SK-N-SH (cell line): ENCODE measurements around the gene WDR46. TPM values are rescaled to one million over a fixed set of nuclear protein-coding genes. Genes with fewer than 3 reads are reported as not detected.

ENCODE experiments used
- CTCF ChIA-PET: fragments of 300-600, 350-600 bp; formaldehyde crosslinking; extraction: SDS; loops from one replicate; lab custom pipeline; 2021; lab: Yijun Ruan, JAX
- POLR2A ChIA-PET: fragments of 350-600 bp; sonication (Branson Sonifier 250); formaldehyde crosslinking; extraction: SDS; loops from one replicate; lab custom pipeline; 2020; ENCODE audit warnings: antibody characterized with exemption, inconsistent platforms; lab: Yijun Ruan, JAX
- DNase-seq: peaks from one replicate; pipeline ENCODE4 v3.0.0; 2012
- H2AFZ ChIP-seq: fragments of 200-600 bp; sonication (generic); 2 replicates; pipeline ENCODE4 v1.8.1; 2016; ENCODE audit warnings: antibody characterized with exemption, mild to moderate bottlenecking, low read depth
- H3F3A ChIP-seq: fragments of 200-600 bp; sonication (generic); replicated peaks from 2 replicates; pipeline ENCODE3; 2016; ENCODE audit warnings: antibody characterized with exemption, mild to moderate bottlenecking; ENCODE audit not compliant: insufficient read depth
- H3K27ac ChIP-seq, 2 experiments: fragments of 200-500 bp in 1 of 2; fragments of 200-600 bp in 1 of 2; sonication (Bioruptor generic) in 1 of 2; sonication (generic), shearing (Covaris generic) in 1 of 2; 2 replicates each; pipeline versions ENCODE4 v1.5.1 to v1.6.1; 2014 to 2016; ENCODE audit warnings: low read depth in 2 of 2, inconsistent platforms in 1 of 2, low read length in 1 of 2, mild to moderate bottlenecking in 1 of 2, mixed read lengths in 1 of 2
- H3K27me3 ChIP-seq: fragments of 200-600 bp; sonication (generic), shearing (Covaris generic); 2 replicates; pipeline ENCODE4 v1.6.1; 2016; ENCODE audit warnings: mixed run types; ENCODE audit not compliant: insufficient read depth
- H3K36me3 ChIP-seq, 2 experiments: fragments of 200-500 bp in 1 of 2; fragments of 200-600 bp in 1 of 2; sonication (Bioruptor generic) in 1 of 2; sonication (generic) in 1 of 2; replicated peaks in 1 of 2; 2 replicates each; pipeline versions ENCODE3 to v1.5.1; 2014 to 2016; ENCODE audit warnings: low read length in 1 of 2, mild to moderate bottlenecking in 1 of 2; ENCODE audit not compliant: insufficient read depth in 2 of 2, control insufficient read depth in 1 of 2
- H3K4me1 ChIP-seq, 2 experiments: fragments of 200-500 bp in 1 of 2; fragments of 200-600 bp in 1 of 2; sonication (Bioruptor generic) in 1 of 2; sonication (generic), shearing (Covaris generic) in 1 of 2; 2 replicates each; pipeline versions ENCODE4 v1.5.1 to v1.6.1; 2014 to 2016; ENCODE audit warnings: low read depth in 1 of 2, low read length in 1 of 2, mixed run types in 1 of 2; ENCODE audit not compliant: insufficient read depth in 2 of 2, control insufficient read depth in 1 of 2
- H3K4me2 ChIP-seq: fragments of 200-600 bp; sonication (generic), shearing (Covaris generic); 2 replicates; pipeline ENCODE4 v1.6.1; 2017; ENCODE audit warnings: mixed run types
- H3K4me3 ChIP-seq, 2 experiments: fragments of 200-500 bp in 1 of 2; fragments of 200-600 bp in 1 of 2; sonication (Bioruptor generic) in 1 of 2; sonication (generic), shearing (Covaris generic) in 1 of 2; 2 replicates each; pipeline versions ENCODE4 v1.5.1 to v1.8.1; 2014 to 2016; ENCODE audit warnings: low read depth in 2 of 2, inconsistent platforms in 1 of 2, low read length in 1 of 2, mild to moderate bottlenecking in 1 of 2, mixed read lengths in 1 of 2, moderate library complexity in 1 of 2
- H3K79me2 ChIP-seq: fragments of 200-600 bp; sonication (generic); 2 replicates; pipeline ENCODE4 v1.8.1; 2017; ENCODE audit warnings: mild to moderate bottlenecking; ENCODE audit not compliant: insufficient read depth
- H3K9ac ChIP-seq: fragments of 200-600 bp; sonication (generic); 2 replicates; pipeline ENCODE4 v1.6.1; 2017; ENCODE audit warnings: mixed run types
- H3K9me2 ChIP-seq: fragments of 200-600 bp; sonication (generic); 2 replicates; pipeline ENCODE4 v1.6.1; 2017; ENCODE audit warnings: mixed run types
- H3K9me3 ChIP-seq: fragments of 200-600 bp; sonication (generic); 2 replicates; pipeline ENCODE4 v1.6.1; 2017; ENCODE audit warnings: mixed run types, mild to moderate bottlenecking, moderate library complexity
- H4K20me1 ChIP-seq: fragments of 200-600 bp; sonication (generic); 2 replicates; pipeline ENCODE4 v1.6.1; 2017; ENCODE audit warnings: mild to moderate bottlenecking, mixed run types; ENCODE audit not compliant: insufficient read depth
- FOSL2 ChIP-seq: IDR thresholded peaks from 2 replicates; pipeline ENCODE4 v1.4.0; 2012; ENCODE audit warnings: low read depth, mild to moderate bottlenecking, moderate library complexity, borderline replicate concordance
- GATA2 ChIP-seq: sonication (generic); formaldehyde crosslinking; IDR thresholded peaks from 2 replicates; pipeline ENCODE4 v1.5.0; 2020; ENCODE audit warnings: mild to moderate bottlenecking, missing genetic modification reagents
- MAX ChIP-seq: IDR thresholded peaks from 2 replicates; pipeline ENCODE4 v1.4.0; 2012; ENCODE audit warnings: low read depth
- MEF2A ChIP-seq: IDR thresholded peaks from 2 replicates; pipeline ENCODE4 v1.4.0; 2012; ENCODE audit warnings: low read depth, borderline replicate concordance
- SMC3 ChIP-seq: IDR thresholded peaks from 2 replicates; pipeline ENCODE4 v1.6.1; 2012; ENCODE audit warnings: low read depth, low read length, improper control_type of control experiment
- TAF1 ChIP-seq: IDR thresholded peaks from 2 replicates; pipeline ENCODE4 v1.6.1; 2012; ENCODE audit warnings: low read depth, mild to moderate bottlenecking, low read length, moderate library complexity, borderline replicate concordance
- TCF12 ChIP-seq: IDR thresholded peaks from 2 replicates; pipeline ENCODE4 v1.4.0; 2012
- TEAD4 ChIP-seq: IDR thresholded peaks from 2 replicates; pipeline ENCODE4 v1.4.0; 2012; ENCODE audit warnings: mild to moderate bottlenecking, borderline replicate concordance; ENCODE audit not compliant: insufficient read depth
- WGBS: methylation state at CpG from one replicate; pipeline ENCODE4 v1.1.6; 2017; ENCODE audit warnings: low lambda C conversion rate; 5-methylcytosine and 5-hydroxymethylcytosine counted together
- polyA plus RNA-seq, 3 experiments: library from polyadenylated mRNA; depleted of rRNA; stranded (reverse); fragments of >200 nt; gene quantifications; 2 replicates each; pipeline ENCODE4 v1.2.3, GENCODE V29; 2012
- TF ChIP-seq, protein P1 (sequence below): IDR thresholded peaks from 2 replicates; pipeline ENCODE4 v1.6.1; 2012; ENCODE audit warnings: mild to moderate bottlenecking, low read depth, low read length, moderate library complexity

Gene WDR46
- polyA plus RNA-seq, 1 of the 3 experiments (the other 2 are of a cell fraction) = 153 TPM

GRCh38 chr6:33333666-33334065 is 44.6 kb upstream of the WDR46 start:
- Histone ChIP-seq H4K20me1 (no peaks in the 10 kb centered on the region), H3K4me1 (no peaks in the 10 kb centered on the region), H3K27me3 (no peaks in the 10 kb centered on the region), H3K36me3 (no peaks in the 10 kb centered on the region), H3K9ac (no peak overlapping the region), H3K4me2 (no peak overlapping the region), H3K9me2 (no peaks in the 10 kb centered on the region), H3K27ac (no peak overlapping the region), H3K9me3 (no peaks in the 10 kb centered on the region), H3F3A (no peaks in the 10 kb centered on the region), H3K4me3 (no peak overlapping the region), H2AFZ (no peak overlapping the region), H3K79me2 (no peaks in the 10 kb centered on the region)
- CTCF ChIA-PET = interaction anchor here (5.9 kb wide), 1 partner anchor 11 kb away, joined by 30 read pairs; no protein-coding TSS in a partner anchor
- no peak for DNase-seq
- WGBS = 92% methylated on average over 4 of the region's 4 CpGs
- POLR2A ChIA-PET = interaction anchor here (0.6 kb wide), 1 partner anchor 1784 kb away, joined by 4 read pairs; no protein-coding TSS in a partner anchor
- TF ChIP-seq GATA2 (CRISPR knock-in tag) (no peak), TAF1 (no peak), TEAD4 (no peak)

DNA sequence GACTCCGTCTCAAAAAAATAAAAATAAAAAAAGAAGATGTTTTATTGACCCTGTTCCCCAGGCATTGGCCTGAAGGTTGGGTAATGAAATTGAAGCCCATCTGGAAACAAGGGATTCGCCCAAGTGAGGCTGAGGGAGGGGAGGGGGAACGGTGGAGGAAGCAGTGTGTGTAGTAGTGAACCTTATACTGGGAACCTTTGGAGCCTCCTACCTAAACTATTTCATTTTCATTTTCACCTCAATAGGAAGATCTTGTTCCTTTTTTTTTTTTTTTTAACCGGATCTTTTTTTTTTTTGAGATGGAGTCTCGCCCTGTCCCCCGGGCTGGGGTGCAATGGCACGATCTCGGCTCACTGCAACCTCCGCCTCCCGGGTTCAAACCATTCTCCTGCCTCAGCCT is 41.7 kb upstream of the WDR46 start:
- no peak overlapping the region for H3K4me3 ChIP-seq
- 82% methylated on average over 10 of the region's 10 CpGs for WGBS
- no peak for DNase-seq

More for the DNA sequence above, 41.7 kb upstream of the WDR46 start:
- Histone ChIP-seq H4K20me1 (no peaks in the 10 kb centered on the region), H2AFZ (no peak overlapping the region), H3K27me3 (no peaks in the 10 kb centered on the region), H3K4me2 (no peak overlapping the region), H3K36me3 (no peaks in the 10 kb centered on the region), H3K4me1 (no peaks in the 10 kb centered on the region), H3K9ac (no peak overlapping the region), H3K79me2 (no peaks in the 10 kb centered on the region), H3K9me3 (no peaks in the 10 kb centered on the region), H3K9me2 (no peaks in the 10 kb centered on the region), H3F3A (peaks cover 3% of the 10 kb centered on the region), H3K27ac (no peak overlapping the region)
- POLR2A ChIA-PET = no interaction called here
- CTCF ChIA-PET = no interaction called here
- TF ChIP-seq TCF12 = no peak
- TF ChIP-seq, protein P1, sequence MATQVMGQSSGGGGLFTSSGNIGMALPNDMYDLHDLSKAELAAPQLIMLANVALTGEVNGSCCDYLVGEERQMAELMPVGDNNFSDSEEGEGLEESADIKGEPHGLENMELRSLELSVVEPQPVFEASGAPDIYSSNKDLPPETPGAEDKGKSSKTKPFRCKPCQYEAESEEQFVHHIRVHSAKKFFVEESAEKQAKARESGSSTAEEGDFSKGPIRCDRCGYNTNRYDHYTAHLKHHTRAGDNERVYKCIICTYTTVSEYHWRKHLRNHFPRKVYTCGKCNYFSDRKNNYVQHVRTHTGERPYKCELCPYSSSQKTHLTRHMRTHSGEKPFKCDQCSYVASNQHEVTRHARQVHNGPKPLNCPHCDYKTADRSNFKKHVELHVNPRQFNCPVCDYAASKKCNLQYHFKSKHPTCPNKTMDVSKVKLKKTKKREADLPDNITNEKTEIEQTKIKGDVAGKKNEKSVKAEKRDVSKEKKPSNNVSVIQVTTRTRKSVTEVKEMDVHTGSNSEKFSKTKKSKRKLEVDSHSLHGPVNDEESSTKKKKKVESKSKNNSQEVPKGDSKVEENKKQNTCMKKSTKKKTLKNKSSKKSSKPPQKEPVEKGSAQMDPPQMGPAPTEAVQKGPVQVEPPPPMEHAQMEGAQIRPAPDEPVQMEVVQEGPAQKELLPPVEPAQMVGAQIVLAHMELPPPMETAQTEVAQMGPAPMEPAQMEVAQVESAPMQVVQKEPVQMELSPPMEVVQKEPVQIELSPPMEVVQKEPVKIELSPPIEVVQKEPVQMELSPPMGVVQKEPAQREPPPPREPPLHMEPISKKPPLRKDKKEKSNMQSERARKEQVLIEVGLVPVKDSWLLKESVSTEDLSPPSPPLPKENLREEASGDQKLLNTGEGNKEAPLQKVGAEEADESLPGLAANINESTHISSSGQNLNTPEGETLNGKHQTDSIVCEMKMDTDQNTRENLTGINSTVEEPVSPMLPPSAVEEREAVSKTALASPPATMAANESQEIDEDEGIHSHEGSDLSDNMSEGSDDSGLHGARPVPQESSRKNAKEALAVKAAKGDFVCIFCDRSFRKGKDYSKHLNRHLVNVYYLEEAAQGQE = no peak
- no peak for TF ChIP-seq MEF2A
- no peak for TF ChIP-seq FOSL2
- TF ChIP-seq MAX = no peak
- no peak for TF ChIP-seq TAF1
- no peak for TF ChIP-seq SMC3
